HCT116 (cell line): ENCODE measurements around the gene ANKFN1. TPM values are rescaled to one million over a fixed set of nuclear protein-coding genes. Genes with fewer than 3 reads are reported as not detected.

ENCODE experiments used
- ATAC-seq: fragments of 200-7000 bp; cut with Tn5 transposase; 2 replicates; pipeline ENCODE4 v1.9.1; 2020; ENCODE audit warnings: mild to moderate bottlenecking, moderate library complexity
- BruUV-seq: library from RNA; stranded (reverse); fragments of 400-500 nt; replicated peaks from 2 replicates; lab custom pipeline; 2021; lab: Mats Ljungman, UMichigan
- CTCF ChIA-PET: fragments of 300-600 bp; sonication (Branson Sonifier 250); formaldehyde crosslinking; loops from one replicate; lab custom pipeline; 2021; ENCODE audit warnings: antibody characterized with exemption; lab: Charles Lee
- POLR2A ChIA-PET: fragments of 300-600, 350-600 bp; sonication (Branson Sonifier 250); formaldehyde crosslinking; loops from one replicate; lab custom pipeline; 2021; ENCODE audit warnings: antibody characterized with exemption; lab: Charles Lee
- RAD21 ChIA-PET, 2 experiments: fragments of 300-600 bp; sonication (Branson Sonifier 250); formaldehyde crosslinking; loops; one replicate each; lab custom pipeline; 2023; ENCODE audit warnings: low total read pairs in 2 of 2; ENCODE audit not compliant: uncharacterized antibody in 2 of 2, unreplicated experiment in 2 of 2, low non-redundant PET in 1 of 2; lab: Charles Lee
- DNase-seq: peaks from one replicate; pipeline ENCODE4 v3.0.0-alpha.2; 2010; ENCODE audit warnings: low read depth, low spot score
- H2AFZ ChIP-seq: fragments of 200-600 bp; shearing (Covaris generic), sonication (generic); 2 replicates; pipeline ENCODE4 v1.6.1; 2017; ENCODE audit warnings: low read depth, mixed run types, mixed read lengths, antibody characterized with exemption, low read length; ENCODE audit not compliant: poor library complexity, severe bottlenecking
- H3K27ac ChIP-seq: 2 replicates; pipeline ENCODE4 v1.5.1; 2012; ENCODE audit warnings: low read depth, low read length
- H3K27me3 ChIP-seq: fragments of 200-600 bp; sonication (generic); 2 replicates; pipeline ENCODE4 v1.6.1; 2016; ENCODE audit warnings: mixed run types, low read length, mixed read lengths; ENCODE audit not compliant: insufficient read depth
- H3K36me3 ChIP-seq, 2 experiments: fragments of 200-500 bp in 1 of 2; fragments of 200-600 bp in 1 of 2; sonication (Bioruptor generic) in 1 of 2; sonication (generic) in 1 of 2; 2 replicates each; pipeline versions ENCODE4 v1.5.1 to v1.6.1; 2014 to 2016; ENCODE audit warnings: low read length in 2 of 2, inconsistent platforms in 1 of 2, mixed read lengths in 1 of 2, mixed run types in 1 of 2; ENCODE audit not compliant: insufficient read depth in 2 of 2, control insufficient read depth in 1 of 2
- H3K4me1 ChIP-seq, 2 experiments: fragments of 200-600 bp in 1 of 2; sonication (generic) in 1 of 2; 2 replicates each; pipeline versions ENCODE4 v1.5.1 to v1.6.1; 2012 to 2017; ENCODE audit warnings: low read length in 2 of 2, inconsistent platforms in 1 of 2, mild to moderate bottlenecking in 1 of 2, mixed read lengths in 1 of 2, mixed run types in 1 of 2, moderate library complexity in 1 of 2; ENCODE audit not compliant: insufficient read depth in 2 of 2, control insufficient read depth in 1 of 2
- H3K4me2 ChIP-seq: fragments of 200-600 bp; sonication (generic); 2 replicates; pipeline ENCODE4 v1.6.1; 2017; ENCODE audit warnings: mixed run types, low read length, mixed read lengths
- H3K4me3 ChIP-seq, 2 experiments: fragments of 200-600 bp in 1 of 2; sonication (generic) in 1 of 2; replicated peaks in 1 of 2; 2 replicates each; pipeline ENCODE4 v1.5.1; 2011 to 2016; ENCODE audit warnings: low read length in 2 of 2, control low read depth in 1 of 2, low read depth in 1 of 2, mild to moderate bottlenecking in 1 of 2, mixed read lengths in 1 of 2, mixed run types in 1 of 2
- H3K79me2 ChIP-seq: fragments of 200-600 bp; sonication (generic); 2 replicates; pipeline ENCODE4 v1.6.1; 2017; ENCODE audit warnings: mild to moderate bottlenecking, mixed run types, low read length, moderate library complexity, mixed read lengths; ENCODE audit not compliant: insufficient read depth
- H3K9ac ChIP-seq: fragments of 200-600 bp; sonication (generic); 2 replicates; pipeline ENCODE4 v1.6.1; 2016; ENCODE audit warnings: low read length, mixed read lengths
- H3K9me2 ChIP-seq: fragments of 200-600 bp; sonication (generic), shearing (Covaris generic); 2 replicates; pipeline ENCODE4 v1.6.1; 2017; ENCODE audit warnings: mixed run types, mild to moderate bottlenecking, moderate library complexity; ENCODE audit not compliant: insufficient read depth
- H3K9me3 ChIP-seq, 2 experiments: fragments of 200-500 bp in 1 of 2; fragments of 200-600 bp in 1 of 2; sonication (Bioruptor generic) in 1 of 2; sonication (generic) in 1 of 2; 2 replicates each; pipeline ENCODE4 v1.6.1; 2014 to 2017; ENCODE audit warnings: low read length in 2 of 2, mixed read lengths in 2 of 2, inconsistent platforms in 1 of 2, low read depth in 1 of 2, mild to moderate bottlenecking in 1 of 2, mixed run types in 1 of 2, moderate library complexity in 1 of 2; ENCODE audit not compliant: control insufficient read depth in 1 of 2, insufficient read depth in 1 of 2
- H4K20me1 ChIP-seq: fragments of 200-600 bp; sonication (generic), shearing (Covaris generic); 2 replicates; pipeline ENCODE4 v1.6.1; 2017; ENCODE audit warnings: mixed run types, mild to moderate bottlenecking, moderate library complexity; ENCODE audit not compliant: insufficient read depth
- ATF3 ChIP-seq: IDR thresholded peaks from 2 replicates; pipeline ENCODE4 v1.6.1; 2012
- CBX3 ChIP-seq: IDR thresholded peaks from 2 replicates; pipeline ENCODE4 v1.6.1; 2012; ENCODE audit warnings: low read depth
- EGR1 ChIP-seq: IDR thresholded peaks from 2 replicates; pipeline ENCODE4 v1.6.1; 2012; ENCODE audit warnings: low read depth
- JUND ChIP-seq: IDR thresholded peaks from 2 replicates; pipeline ENCODE4 v1.6.1; 2012
- POLR2A ChIP-seq: IDR thresholded peaks from 2 replicates; pipeline ENCODE4 v1.7.0; 2011; ENCODE audit warnings: borderline replicate concordance; ENCODE audit not compliant: insufficient read depth, insufficient read length; ENCODE audit errors: extremely low read depth
- POLR2AphosphoS5 ChIP-seq: IDR thresholded peaks from 2 replicates; pipeline ENCODE4 v1.6.1; 2011; ENCODE audit warnings: mild to moderate bottlenecking, low read depth, low read length, moderate library complexity
- SIN3A ChIP-seq: IDR thresholded peaks from 2 replicates; pipeline ENCODE4 v1.6.1; 2012; ENCODE audit warnings: low read depth
- SP1 ChIP-seq: IDR thresholded peaks from 2 replicates; pipeline ENCODE4 v1.6.1; 2012; ENCODE audit warnings: low read depth
- YY1 ChIP-seq: IDR thresholded peaks from 2 replicates; pipeline ENCODE4 v1.6.1; 2011; ENCODE audit warnings: low read length, low read depth, moderate library complexity, mild to moderate bottlenecking; ENCODE audit not compliant: insufficient replicate concordance; ENCODE audit errors: extremely low read depth
- ZBTB33 ChIP-seq: IDR thresholded peaks from 2 replicates; pipeline ENCODE4 v1.6.1; 2011; ENCODE audit warnings: mild to moderate bottlenecking, low read length, moderate library complexity; ENCODE audit not compliant: insufficient replicate concordance; ENCODE audit errors: extremely low read depth
- ZFX ChIP-seq: fragments of 450-650 bp; IDR thresholded peaks from 2 replicates; pipeline ENCODE4 v1.6.1; 2017
- intact Hi-C: fragments of 100-400 bp; cut with micrococcal nuclease; formaldehyde crosslinking; loops from 2 replicates; pipeline ENCODE4 v1.10.0; 2022
- total RNA-seq: library from RNA; stranded (reverse); gene quantifications from one replicate; pipeline ENCODE4 v1.2.1, GENCODE V29; 2021; ENCODE audit not compliant: unreplicated experiment

The ANKFN1 gene
- total RNA-seq, 1 experiment from 2014 or later = 1.1 TPM

- peaks cover 19% of the 10 kb centered on the region for H3K27me3 ChIP-seq
- no peaks in the 10 kb centered on the region for H3K4me1 ChIP-seq
- CTCF ChIA-PET = no interaction called here
- RAD21 ChIA-PET = no interaction called here
- no peaks in the 10 kb centered on the region for H3K9me3 ChIP-seq
- no peak overlapping the region for H3K4me2 ChIP-seq
- H3K36me3 ChIP-seq = no peaks in the 10 kb centered on the region
- TF ChIP-seq ZBTB33 = no peak
- no peak for TF ChIP-seq YY1
- no peak for TF ChIP-seq SIN3A
- no peak for TF ChIP-seq POLR2AphosphoS5
- no peak for TF ChIP-seq JUND
- TF ChIP-seq SP1 = no peak
- no peak for TF ChIP-seq CBX3
- TF ChIP-seq ATF3 = no peak
- no peak for TF ChIP-seq POLR2A
- no peak for TF ChIP-seq ZFX
- TF ChIP-seq EGR1 = no peak
- DNase-seq = no peak
- no peak overlapping the region for H3K27ac ChIP-seq
- POLR2A ChIA-PET = no interaction called here
- H2AFZ ChIP-seq = no peak overlapping the region
- no peaks in the 10 kb centered on the region for H3K79me2 ChIP-seq
- H4K20me1 ChIP-seq = no peaks in the 10 kb centered on the region
- intact Hi-C loops = no loop called here
- H3K9ac ChIP-seq = no peak overlapping the region
- no peak overlapping the region for H3K4me3 ChIP-seq
- no TSS peak for BruUV-seq
- ATAC-seq = no peak
- H3K9me2 ChIP-seq = no peaks in the 10 kb centered on the region
Measured at GRCh38 chr17:56389356-56389755, 236.1 kb downstream of the ANKFN1 start.
